CD4-positive, alpha-beta T cell treated with Interleukin-15 for 1 hour (primary cell): Measurements from ENCODE around the gene ANXA2.
A peak's percentile ranks its signal among the peaks of the same experiment; 100 is the strongest.
"Not testable (repeated sequence)": the region's sequence is repeated elsewhere in the genome, so short reads cannot be mapped to it uniquely, and the experiment has no call there.

Experiments
- DNase-seq: peaks from one replicate; pipeline ENCODE4 v3.0.0-alpha.2; 2020

The ANXA2 gene

DNA sequence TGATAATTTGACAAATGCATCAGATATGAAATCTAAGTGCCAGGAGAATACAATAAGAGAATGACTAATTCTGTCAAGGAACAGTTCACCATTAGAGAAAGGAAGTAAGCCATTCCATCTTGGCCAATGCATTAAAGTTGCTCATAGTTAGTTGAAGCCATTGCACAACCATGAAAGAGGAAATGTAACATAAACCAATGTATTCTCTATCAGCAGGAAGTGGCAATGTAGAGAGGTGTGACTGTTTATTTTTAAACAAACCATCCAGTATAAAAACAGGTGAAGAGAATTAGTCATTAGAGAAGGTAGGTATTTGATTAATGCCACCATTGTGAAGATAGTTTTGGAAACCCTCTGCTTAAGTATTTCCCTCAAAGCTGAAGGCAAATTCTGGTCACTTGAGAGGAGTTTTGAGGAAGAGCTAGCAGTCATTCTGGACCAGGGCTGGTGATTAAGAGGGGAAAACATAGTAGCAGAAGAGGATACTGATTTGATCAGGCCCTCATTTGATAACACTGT is 10.7 kb upstream of the ANXA2 start:
- DNase-seq = no peak

- DNase-seq = no peak
Observed at GRCh38 chr15:60407415-60407805, 9.6 kb upstream of the ANXA2 start.

DNA sequence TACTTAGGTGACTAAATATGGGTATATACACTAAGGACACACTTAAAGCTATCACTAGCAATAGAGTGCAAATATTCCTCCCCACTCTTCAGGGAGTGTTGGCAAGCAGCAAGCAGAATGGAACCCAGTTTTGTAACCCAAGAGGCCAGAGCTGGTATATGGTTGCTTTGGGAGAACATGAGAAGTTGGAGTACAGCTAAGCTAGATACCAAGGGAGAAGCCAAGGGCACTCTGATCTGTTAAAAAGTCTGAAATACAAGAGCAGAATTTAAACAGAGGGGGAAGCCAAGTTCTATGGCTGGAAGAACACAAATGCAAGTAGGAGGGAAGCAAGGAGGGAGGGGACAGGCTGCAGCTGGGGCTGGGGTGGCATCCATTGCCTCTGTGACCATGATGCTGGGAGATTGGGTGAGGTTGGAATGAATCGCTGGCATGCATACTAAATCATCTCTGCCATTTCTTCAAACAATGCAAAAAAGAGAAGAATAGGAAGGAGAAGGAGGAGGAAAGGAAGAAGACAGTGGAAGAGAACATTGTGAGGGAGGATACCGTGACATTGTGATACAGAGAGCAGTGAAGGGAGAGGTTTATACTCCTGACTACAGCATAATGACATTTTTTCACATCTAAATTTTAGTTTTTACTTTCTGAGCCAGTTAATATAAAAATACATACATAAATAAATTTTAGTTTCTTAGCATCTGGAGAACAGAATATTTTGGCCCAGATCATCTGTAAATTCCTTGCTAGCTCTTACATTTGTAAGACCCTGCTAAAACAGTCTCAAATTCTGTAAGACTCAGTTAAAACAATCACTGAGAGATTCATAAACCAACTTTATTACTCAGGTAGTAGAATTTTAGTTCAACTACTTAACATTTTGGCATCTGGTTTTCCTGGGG is 9.0 kb upstream of the ANXA2 start:
- DNase-seq = no peak

DNA sequence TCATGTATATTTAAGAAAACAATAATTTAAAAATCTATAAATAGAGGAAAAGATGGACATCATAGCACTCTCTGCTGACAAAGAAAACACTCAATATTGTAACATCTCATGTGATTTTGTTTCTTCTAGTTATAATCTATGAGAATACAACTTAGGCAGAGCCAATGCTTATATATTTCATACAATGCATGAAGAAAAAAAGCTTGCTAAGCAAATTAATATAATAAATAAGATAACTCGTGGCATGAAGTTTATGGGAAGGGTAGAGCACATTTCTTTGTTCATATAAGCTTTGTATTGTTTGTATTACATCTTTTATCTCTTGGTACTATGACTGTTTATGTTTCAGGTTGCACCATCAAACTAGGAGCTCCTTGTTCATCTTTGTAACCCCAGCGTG is 7.6 kb upstream of the ANXA2 start:
- DNase-seq = no peak

DNA sequence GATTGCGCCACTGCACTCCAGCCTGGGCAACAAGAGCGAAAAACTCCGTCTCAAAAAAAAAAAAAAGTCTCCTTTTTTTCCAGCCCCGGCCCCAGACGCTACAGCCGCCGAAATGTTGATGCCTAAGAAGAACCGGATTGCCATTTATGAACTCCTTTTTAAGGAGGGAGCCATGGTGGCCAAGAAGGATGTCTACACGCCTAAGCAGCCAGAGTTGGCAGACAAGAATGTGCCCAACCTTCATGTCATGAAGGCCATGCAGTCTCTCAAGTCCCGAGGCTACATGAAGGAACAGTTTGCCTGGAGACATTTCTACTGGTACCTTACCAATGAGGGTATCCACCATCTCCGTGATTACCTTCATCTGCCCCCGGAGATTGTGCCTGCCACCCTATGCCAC is 6.6 kb upstream of the ANXA2 start:
- not testable (repeated sequence) for DNase-seq

GRCh38 chr15:60400944-60401343 is 3.2 kb upstream of the ANXA2 start:
- DNase-seq = no peak

- no peak for DNase-seq
Observed at GRCh38 chr15:60399931-60400330, 2.1 kb upstream of the ANXA2 start.

DNA sequence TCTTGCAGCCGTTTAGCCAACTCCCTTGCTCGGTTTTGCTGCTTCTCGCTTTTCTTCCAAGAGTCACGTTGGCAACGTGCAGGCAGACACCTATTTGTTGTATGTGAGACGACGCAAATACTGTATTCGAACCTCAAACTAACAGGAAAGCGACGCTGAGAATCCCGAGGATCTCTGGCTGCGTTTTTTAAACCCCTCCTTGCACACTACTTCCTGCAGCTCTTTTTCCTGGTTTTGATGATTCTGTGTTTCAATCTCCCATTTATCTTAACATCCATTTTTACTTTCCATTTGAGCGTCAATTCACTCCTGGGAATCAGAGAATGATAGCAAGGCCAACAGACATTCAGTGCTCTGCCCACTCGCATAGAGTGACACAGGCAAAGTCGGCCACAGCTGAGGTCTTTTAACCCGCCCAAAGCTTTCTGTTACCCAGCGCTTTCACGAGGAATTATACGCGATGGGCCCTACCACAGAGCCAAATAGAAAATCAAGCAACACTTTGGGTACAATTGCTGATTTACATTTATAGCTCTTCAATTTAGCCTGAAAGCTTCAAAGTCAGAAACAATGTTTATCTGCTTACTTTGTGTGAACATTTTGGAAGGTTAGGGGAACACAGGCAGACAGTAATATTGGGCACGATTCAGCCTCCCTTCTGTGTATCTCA is 1.6 kb upstream of the ANXA2 start:
- no peak for DNase-seq

- DNase-seq = peak; percentile 69
Observed at GRCh38 chr15:60396958-60397771, 621 bp downstream of the ANXA2 start.

DNA sequence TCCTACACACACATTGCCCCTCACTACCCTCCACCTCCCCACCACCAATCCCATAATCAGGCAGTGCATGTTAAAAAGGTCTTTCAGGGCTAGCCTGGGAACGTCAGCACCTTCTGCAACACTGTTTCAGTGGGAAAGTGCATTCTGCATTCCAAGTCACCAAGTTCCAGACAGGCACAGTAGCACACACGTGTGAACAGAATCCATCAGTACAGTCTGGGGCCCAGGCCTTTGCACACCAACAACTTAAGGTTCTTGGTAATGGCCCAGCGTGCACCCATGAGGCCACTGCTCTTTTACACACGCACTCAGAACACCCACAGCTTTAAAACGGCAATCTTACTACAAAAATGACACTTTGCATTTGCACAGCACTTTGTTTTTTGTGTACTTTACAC is 1.2 kb downstream of the ANXA2 start:
- no peak for DNase-seq

- DNase-seq = no peak
Observed at GRCh38 chr15:60396100-60396499, 1.7 kb downstream of the ANXA2 start.

GRCh38 chr15:60395276-60396011 is 2.3 kb downstream of the ANXA2 start:
- no peak for DNase-seq

- no peak for DNase-seq
Observed at GRCh38 chr15:60394689-60395097, 3.1 kb downstream of the ANXA2 start.

DNA sequence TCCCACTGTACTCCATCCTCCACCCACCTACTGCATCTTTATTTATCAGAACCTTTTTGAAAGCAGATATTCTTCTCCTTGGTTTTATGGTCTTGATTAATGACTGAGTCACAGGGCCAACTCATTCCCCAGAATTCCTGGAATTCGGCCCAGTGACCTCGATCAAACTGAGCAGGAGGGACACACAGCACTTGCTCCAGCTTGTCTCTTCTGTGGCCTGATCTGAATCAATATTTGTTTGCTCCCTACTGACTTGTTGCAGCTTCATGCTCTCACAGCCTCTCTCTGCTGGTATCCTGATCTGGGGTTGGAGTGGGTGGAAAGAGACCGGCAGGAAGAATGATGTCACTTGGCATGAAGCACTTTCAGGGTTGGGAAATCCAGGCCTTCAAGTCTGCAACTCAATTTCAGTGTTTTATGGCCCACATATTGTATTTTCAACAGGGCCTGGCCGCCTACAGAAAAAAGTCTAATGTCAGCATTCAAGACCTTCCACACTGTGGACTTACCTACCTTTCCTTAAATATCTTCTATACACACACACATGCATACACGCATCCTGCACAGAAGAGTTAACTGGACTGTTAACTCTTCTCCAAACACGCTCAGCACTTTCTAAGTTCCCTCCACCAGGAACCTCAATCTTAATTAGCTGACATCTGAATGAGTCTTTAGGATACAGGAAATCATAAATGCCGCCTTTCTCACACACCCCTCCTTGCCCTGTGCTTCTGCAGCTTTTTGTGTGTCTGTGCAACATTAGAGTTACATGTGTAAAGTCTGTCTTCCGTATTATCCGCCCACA is 4.6 kb downstream of the ANXA2 start:
- DNase-seq = no peak

- DNase-seq = no peak
Observed at GRCh38 chr15:60392601-60392985, 5.2 kb downstream of the ANXA2 start.

DNA sequence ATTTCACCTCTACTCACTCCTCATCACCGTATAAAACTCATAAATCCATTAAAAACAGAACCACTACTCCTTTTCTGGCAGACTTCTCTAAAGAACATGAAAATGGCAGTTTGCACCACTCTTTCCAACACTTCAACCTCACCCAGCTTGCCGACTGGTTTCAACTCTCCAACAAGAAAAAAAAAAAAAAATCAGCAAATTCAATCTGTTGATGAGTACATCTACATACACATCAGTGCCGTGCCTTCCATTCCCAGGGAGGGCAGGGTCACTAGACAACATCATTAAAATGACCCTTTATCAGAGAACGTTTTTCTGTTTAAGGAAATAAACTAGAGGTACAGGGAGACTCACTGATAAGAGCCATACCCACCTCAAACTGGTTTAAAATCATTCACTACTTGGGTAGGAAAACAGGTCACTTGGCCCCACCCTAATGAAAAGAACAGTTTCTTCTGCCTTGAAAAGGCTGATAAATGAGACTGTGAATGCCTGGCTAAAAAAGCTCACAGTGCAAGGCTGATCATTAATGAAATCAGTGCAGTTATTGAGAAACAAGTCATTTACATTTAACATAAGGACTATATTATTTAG is 6.0 kb downstream of the ANXA2 start:
- no peak for DNase-seq

DNA sequence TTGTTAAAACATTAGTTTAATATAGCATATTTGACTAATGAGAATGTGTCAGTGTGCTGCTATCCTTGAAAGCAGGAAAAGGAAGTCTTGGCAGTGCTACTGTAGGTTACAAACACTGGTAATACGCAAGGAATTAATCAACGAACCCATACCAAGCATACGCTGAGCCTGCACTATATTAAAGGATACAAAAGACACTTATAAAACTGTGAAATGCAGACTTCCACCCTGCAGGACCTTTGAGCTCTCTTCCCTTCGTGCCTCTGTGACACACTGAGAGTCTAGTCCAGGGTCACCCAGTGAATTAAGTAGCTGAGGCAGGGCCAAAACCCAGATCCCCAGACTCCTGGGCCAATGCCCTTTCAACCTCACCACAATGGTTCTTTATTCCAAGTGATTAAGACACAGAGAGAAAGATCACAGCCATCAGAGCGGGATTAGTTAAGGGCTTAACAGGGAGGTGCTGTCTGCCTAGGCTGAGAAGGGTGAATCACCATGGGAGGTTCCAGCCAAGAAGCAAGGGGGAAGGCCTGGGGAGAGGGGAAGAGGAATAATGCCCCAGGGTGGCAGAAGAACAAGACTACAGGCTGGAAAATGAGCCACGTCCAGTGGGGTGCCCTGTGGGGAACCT is 6.8 kb downstream of the ANXA2 start:
- peak; percentile 48 for DNase-seq

DNA sequence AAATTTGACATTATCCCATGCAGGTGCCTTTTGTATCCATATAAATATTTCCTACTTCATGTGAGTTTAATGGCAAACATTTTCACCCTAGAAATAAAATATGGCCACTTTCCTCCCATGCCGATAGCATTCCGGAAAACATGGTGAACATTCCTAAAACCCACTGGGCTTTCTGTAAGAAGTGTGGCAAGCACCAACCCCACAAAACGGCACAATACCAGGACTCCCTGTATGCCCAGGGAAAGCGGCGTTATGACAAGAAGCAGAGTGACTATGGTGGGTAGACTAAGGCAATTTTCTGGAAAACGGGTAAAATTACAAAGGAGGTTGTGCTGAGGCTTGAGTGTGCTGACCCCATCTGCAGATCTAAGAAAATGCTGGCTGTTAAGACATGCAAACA is 7.6 kb downstream of the ANXA2 start:
- no peak for DNase-seq

GRCh38 chr15:60389261-60390077 is 8.3 kb downstream of the ANXA2 start:
- DNase-seq = no peak

DNA sequence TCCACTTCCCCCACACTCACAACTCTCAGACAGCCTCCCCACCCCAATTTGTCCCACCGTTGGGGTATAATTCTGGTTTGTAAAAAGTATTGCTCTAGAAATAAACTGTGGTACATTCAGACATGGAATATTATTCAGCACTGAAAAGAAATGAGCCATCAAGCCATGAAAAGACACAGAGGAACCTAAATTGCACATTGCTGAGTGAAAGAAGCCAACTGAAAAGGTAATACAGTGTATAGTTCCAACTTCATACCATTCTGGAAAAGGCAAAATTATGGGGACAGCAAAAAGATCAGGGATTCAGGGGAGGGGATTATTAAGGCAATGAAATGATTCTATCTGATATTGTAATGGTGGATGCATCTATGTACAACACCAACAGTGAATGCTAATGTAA is 10.5 kb downstream of the ANXA2 start:
- DNase-seq = no peak
